Naive thymus-derived CD8-positive, alpha-beta T cell (primary cell): Measurements from ENCODE around the gene WDR1. TPM values are rescaled to one million over a fixed set of nuclear protein-coding genes. Genes with fewer than 3 reads are reported as not detected.

Source experiments
- ATAC-seq, 2 donors: fragments of 150-1000 bp; cut with Tn5 transposase in 1 of 2; sonication (Bioruptor Pico), chemical (Tn5 transposase) in 1 of 2; 1 replicate in 1 of 2; 2 replicates in 1 of 2; pipeline ENCODE4 v1.10.0; 2021; ENCODE audit warnings: mild to moderate bottlenecking in 2 of 2, moderate library complexity in 2 of 2
- POLR2A ChIA-PET: fragments of 350-600 bp; sonication (Branson Sonifier 250); formaldehyde crosslinking; loops from one replicate; lab custom pipeline; 2021; ENCODE audit warnings: antibody characterized with exemption; lab: Charles Lee
- DNase-seq, 10 donors: peaks; one replicate each; pipeline versions ENCODE4 v3.0.0 to v3.0.0-alpha.2; 2020 to 2022
- H3K27ac Mint-ChIP-seq, 10 donors: one replicate each; pipeline ENCODE4 v1.8.0; 2020 to 2022; ENCODE audit warnings: mild to moderate bottlenecking in 10 of 10, mixed read lengths in 10 of 10, moderate library complexity in 4 of 10, inconsistent platforms in 1 of 10
- H3K27me3 Mint-ChIP-seq, 5 donors: one replicate each; pipeline ENCODE4 v1.8.0; 2021 to 2022; ENCODE audit warnings: mixed read lengths in 5 of 5
- H3K36me3 Mint-ChIP-seq, 3 donors: one replicate each; pipeline ENCODE4 v1.8.0; 2020 to 2022; ENCODE audit warnings: mixed read lengths in 3 of 3, mild to moderate bottlenecking in 2 of 3, inconsistent platforms in 1 of 3
- H3K4me1 Mint-ChIP-seq, 4 donors: one replicate each; pipeline ENCODE4 v1.8.0; 2021 to 2022; ENCODE audit warnings: mixed read lengths in 4 of 4
- H3K4me3 Mint-ChIP-seq, 10 donors: one replicate each; pipeline ENCODE4 v1.8.0; 2020 to 2022; ENCODE audit warnings: mild to moderate bottlenecking in 10 of 10, mixed read lengths in 10 of 10, moderate library complexity in 6 of 10, inconsistent platforms in 1 of 10
- H3K9me3 Mint-ChIP-seq, 9 donors: one replicate each; pipeline ENCODE4 v1.8.0; 2020 to 2022; ENCODE audit warnings: mixed read lengths in 9 of 9, mild to moderate bottlenecking in 3 of 9, inconsistent platforms in 1 of 9, moderate library complexity in 1 of 9
- polyA plus RNA-seq, 3 donors: library from polyadenylated mRNA; unstranded; fragments of 300-500 nt; fragmentation: Illumina TruSeq; gene quantifications; one replicate each; pipeline ENCODE4 v1.2.3, GENCODE V29; 2021
- total RNA-seq, 8 experiments: library from RNA in 2 of 8; stranded (reverse) in 2 of 8; gene quantifications; one replicate each; pipeline ENCODE4 v1.2.3 and lab custom pipeline; 2021 to 2026

The WDR1 gene
- total and polyA plus RNA-seq, 5 experiments from 2014 or later, result 295 to 378 (median 304) TPM

DNA sequence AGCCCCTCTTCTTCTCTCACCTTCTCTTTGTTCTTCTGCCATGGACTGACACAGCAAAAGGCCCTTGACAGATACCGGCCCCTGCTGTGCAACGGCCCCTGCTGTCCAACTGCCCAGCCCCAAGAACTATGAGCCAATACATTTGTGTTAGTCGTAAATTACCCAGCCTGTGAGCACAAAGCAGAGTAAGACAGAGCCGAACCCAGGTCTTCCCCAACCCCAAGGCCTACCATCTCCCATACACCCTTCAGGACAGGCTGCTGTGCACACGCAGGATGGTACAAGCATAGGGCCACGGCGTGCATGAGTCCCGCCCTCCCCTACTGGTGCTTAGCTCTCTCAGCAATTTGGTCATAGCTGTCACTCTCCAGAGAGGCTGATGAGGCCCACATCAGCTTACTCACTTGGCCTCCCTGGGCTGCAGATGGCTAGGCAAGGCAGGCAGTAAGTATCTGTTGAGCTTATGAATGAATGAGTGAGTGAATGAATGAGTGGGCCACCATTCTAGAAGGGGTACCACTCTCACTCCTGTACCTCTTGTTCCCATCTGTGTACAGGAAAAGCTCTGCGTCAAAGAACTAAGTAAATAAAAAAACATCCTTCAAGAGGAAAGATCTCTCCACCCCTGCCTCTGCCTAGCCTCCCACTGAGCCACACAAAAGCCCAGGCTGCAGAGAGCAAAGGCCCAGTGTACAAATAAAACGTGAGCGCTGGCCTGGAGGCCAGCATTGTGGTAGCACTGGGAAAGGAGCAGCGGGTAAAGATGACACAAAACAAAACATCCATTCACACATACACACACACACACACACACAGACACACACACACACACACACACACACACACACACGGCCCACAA lies 13.9 kb downstream of the WDR1 start:
- H3K27ac Mint-ChIP-seq, result peak overlapping the region; percentile 84 to 96 (median 92)

DNA sequence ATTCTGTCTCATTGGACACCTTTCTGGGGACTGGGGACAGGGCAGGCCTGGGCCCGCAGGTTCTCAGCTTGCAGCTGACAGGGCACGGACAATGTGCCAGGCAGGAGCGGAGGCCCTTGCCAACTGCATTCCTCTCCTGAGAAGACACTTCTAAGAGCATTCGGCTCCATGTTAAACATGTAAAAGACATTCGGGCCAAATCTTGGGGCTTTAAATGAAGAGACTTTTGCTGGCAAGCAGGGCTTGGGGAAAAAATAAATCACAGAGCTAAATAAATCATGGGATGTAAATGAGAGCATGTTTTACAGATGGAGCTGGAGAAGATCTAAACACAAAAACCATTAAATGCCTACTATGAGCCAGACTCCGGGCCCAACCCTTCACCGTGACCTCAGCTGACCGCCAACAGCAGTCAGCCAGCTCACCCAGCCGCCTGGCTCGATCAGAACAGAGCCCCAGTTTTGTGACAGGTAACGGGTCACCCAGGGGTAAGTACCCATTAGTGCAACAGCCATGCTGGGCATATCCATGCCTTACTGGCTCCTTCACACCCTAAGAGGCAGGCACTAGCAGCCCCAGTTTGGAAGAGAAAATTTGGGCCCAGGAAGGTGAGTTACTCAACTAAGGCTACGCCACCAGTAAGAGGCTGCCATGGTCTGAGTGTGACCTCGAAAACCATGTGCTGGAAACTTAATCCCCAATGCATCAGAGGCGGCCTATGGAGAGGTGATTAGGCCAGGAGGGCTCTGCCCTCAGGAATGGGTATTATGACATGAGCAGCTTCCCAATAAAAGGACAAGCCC lies 14.7 kb downstream of the WDR1 start:
- H3K9me3 Mint-ChIP-seq, result no peaks in the 10 kb centered on the region
- H3K4me1 Mint-ChIP-seq, result peaks cover 65 to 99% (median 97%) of the 10 kb centered on the region in 4 donors
- no peak for DNase-seq
- ATAC-seq, result no peak
- peak overlapping the region in 8 of 10 donors; percentile 13 to 79 (median 47) for H3K4me3 Mint-ChIP-seq
- H3K27ac Mint-ChIP-seq, result peak overlapping the region; percentile 77 to 96 (median 92)
- no peaks in the 10 kb centered on the region for H3K27me3 Mint-ChIP-seq
- peaks cover 0 to 83% (median 10%) of the 10 kb centered on the region in 3 donors for H3K36me3 Mint-ChIP-seq
- POLR2A ChIA-PET, result interaction anchor here (17.3 kb wide), 1 partner anchor 14 kb away, joined by 349 read pairs; the partner anchor contains the start of gene WDR1

More for the DNA sequence above, 13.9 kb downstream of the WDR1 start:
- no peaks in the 10 kb centered on the region for H3K27me3 Mint-ChIP-seq
- no peak for ATAC-seq
- H3K9me3 Mint-ChIP-seq, result no peaks in the 10 kb centered on the region
- POLR2A ChIA-PET, result interaction anchor here (1.0 to 17.3 kb wide), 3 partner anchors 8 to 15 kb away, joined by 3 to 349 read pairs (median 3); partner anchors contain the start of gene WDR1
- peaks cover 64 to 99% (median 97%) of the 10 kb centered on the region in 4 donors for H3K4me1 Mint-ChIP-seq
- H3K36me3 Mint-ChIP-seq, result peaks cover 0 to 82% (median 7%) of the 10 kb centered on the region in 3 donors
- DNase-seq, result no peak
- peak overlapping the region in 8 of 10 donors; percentile 4 to 69 (median 42) for H3K4me3 Mint-ChIP-seq

DNA sequence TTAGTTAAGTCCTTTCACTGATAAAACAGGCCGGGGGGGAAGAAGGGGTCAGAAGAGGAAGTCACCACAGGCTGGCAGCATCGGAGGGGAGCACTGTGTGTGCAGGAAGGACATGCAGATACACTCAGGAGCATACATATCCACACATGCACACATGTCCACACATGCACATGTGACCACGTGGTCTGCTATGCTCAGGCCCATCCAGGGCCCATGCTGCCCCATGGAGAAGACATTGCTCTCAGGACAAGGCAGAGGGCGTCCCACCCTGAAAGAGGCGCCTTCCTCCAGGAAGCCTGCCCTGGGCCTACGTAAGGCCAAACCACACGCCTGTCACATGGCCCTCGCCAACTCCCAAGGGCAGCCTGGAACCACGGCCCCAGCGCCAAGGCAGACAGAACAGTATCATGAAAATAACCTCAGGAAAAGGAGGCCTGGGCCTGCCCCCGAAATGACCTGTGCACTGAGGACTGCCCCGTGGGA lies 15.8 kb downstream of the WDR1 start:
- H3K9me3 Mint-ChIP-seq, result no peaks in the 10 kb centered on the region
- H3K27me3 Mint-ChIP-seq, result no peaks in the 10 kb centered on the region
- peak overlapping the region; percentile 77 to 96 (median 92) for H3K27ac Mint-ChIP-seq
- peaks cover 0 to 86% (median 10%) of the 10 kb centered on the region in 3 donors for H3K36me3 Mint-ChIP-seq
- ATAC-seq (peak; percentile 28 to 31), DNase-seq (peak in 2 of 10 donors; percentile 30 to 42)
- H3K4me3 Mint-ChIP-seq, result peak overlapping the region; percentile 16 to 79 (median 58)
- POLR2A ChIA-PET, result interaction anchor here (1.5 to 17.3 kb wide), 2 partner anchors 15 to 356 kb away, joined by 3 to 349 read pairs; partner anchors contain the start of gene WDR1
- peaks cover 63 to 99% (median 97%) of the 10 kb centered on the region in 4 donors for H3K4me1 Mint-ChIP-seq

DNA sequence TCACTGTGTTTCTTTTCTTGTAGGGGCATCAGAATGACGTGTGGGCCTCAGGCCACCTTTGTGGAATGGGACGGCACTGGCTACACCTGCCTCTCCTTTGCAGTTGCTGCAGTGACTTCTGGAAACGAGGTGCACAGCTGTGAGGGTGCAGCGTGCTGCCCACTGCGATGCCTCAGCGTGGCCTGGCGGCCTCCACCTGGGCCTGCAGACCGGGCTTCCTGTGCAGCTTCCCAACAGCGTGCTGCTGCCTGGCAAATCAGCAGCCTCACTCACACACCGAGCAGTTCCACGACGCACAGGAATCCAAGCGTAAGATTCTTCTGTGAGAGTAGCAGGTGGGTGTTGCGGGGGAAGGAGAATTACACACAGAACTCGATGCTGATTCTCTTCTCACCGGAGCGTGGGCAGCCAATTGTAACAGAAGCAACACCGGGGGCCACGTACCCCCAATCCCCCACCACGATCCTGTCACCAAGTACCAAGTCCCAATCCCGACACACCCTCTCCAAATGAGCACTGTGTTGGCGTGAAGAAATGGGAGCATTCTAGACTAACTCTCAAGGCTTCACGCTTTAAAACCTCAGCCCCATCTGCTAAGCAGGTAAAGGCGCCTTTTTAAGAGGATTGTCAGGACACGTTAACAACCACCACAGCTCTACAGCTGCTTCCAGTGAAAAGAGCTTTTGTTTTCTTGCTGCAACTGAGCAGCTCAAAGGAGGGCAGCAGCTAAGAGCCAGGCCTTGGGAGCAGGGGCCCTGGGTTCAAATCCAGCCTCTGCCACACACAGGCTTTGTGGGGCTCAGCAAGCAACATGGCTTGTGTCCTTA lies 16.9 kb downstream of the WDR1 start:
- H3K4me3 Mint-ChIP-seq, result peak overlapping the region; percentile 36 to 79 (median 60)
- peaks cover 0 to 86% (median 10%) of the 10 kb centered on the region in 3 donors for H3K36me3 Mint-ChIP-seq
- no peaks in the 10 kb centered on the region for H3K9me3 Mint-ChIP-seq
- POLR2A ChIA-PET, result interaction anchor here (1.5 to 17.3 kb wide), 2 partner anchors 16 to 357 kb away, joined by 3 to 349 read pairs; partner anchors contain the start of gene WDR1
- DNase-seq (peak in 3 of 10 donors; percentile 42 to 57 (median 54)), ATAC-seq (peak; percentile 34 to 43)
- no peaks in the 10 kb centered on the region for H3K27me3 Mint-ChIP-seq
- peaks cover 55 to 99% (median 97%) of the 10 kb centered on the region in 4 donors for H3K4me1 Mint-ChIP-seq
- peak overlapping the region; percentile 77 to 96 (median 92) for H3K27ac Mint-ChIP-seq

DNA sequence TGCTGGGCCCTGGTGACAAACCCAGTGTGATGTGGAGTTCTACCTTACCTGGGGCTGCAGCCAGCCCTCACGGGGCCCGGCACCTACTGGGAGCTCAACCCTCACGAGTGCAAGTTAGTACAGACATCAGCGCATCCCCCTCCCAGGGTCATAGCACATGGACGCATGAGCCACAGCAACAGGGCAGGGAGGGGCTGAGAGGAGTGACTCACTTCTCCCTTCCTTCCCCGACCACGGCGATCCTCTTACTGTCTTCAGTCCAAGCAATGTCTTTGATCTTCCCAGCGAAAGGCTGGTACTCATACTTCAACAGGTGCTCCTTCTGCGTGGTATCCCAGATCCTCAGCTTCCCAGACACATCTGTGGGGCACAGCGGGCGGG lies 17.8 kb downstream of the WDR1 start:
- ATAC-seq, result no peak

DNA sequence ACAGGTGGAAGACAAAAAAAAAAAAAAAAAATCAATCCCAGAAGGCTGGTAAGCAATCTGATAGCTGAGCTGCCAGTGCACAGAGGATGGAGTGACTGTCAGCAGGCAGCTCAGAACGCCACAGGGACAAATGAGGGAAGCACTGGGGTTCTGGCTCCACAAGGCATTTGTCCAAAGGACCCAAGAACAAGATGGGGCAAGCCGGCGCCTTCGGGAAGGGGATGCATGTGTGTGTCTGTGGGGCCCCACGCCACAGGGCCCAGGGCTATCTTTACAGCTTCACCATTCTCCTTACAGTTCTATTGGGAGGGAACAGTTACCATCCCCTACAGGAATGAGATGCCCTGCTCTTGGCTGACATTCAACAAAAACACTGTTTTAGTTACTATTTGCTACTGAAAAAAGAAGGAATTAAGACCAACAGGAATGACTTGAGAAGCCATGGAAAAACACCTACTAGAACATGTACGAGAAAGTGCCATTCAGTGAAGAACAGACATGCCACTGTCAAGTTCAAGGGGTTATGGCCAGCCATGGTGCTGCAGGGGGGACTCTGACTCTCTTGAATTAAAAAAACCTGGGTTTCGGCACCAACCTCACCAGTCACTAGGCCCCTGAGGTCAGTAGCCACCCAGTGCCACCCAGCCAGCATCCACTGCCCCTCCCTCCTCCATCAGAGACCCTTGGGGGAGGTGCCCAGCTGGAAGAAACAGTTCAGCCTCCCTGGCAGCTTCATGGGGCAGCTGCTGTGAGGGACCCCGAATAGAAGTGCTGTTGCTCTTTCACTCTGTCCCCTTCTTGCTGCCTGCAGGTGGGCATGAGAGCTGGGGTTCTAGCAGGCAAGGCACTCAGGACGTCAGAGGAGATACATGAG lies 18.5 kb downstream of the WDR1 start:
- no peaks in the 10 kb centered on the region for H3K9me3 Mint-ChIP-seq
- peak overlapping the region; percentile 70 to 97 (median 92) for H3K27ac Mint-ChIP-seq
- DNase-seq (no peak), ATAC-seq (no peak)
- H3K4me3 Mint-ChIP-seq, result peak overlapping the region in 6 of 10 donors; percentile 15 to 49 (median 39)
- H3K36me3 Mint-ChIP-seq, result peaks cover 0 to 89% (median 13%) of the 10 kb centered on the region in 3 donors
- POLR2A ChIA-PET, result interaction anchor here (17.3 kb wide), 1 partner anchor 18 kb away, joined by 349 read pairs; the partner anchor contains the start of gene WDR1
- H3K4me1 Mint-ChIP-seq, result peaks cover 55 to 99% (median 98%) of the 10 kb centered on the region in 4 donors
- H3K27me3 Mint-ChIP-seq, result no peaks in the 10 kb centered on the region

More for the DNA sequence above, 17.8 kb downstream of the WDR1 start:
- Mint-ChIP-seq H3K9me3 (no peaks in the 10 kb centered on the region), H3K4me3 (peak overlapping the region in 6 of 10 donors; percentile 22 to 65 (median 42)), H3K4me1 (peaks cover 52 to 99% (median 97%) of the 10 kb centered on the region in 4 donors), H3K27ac (peak overlapping the region; percentile 70 to 96 (median 92)), H3K36me3 (peaks cover 0 to 87% (median 10%) of the 10 kb centered on the region in 3 donors), H3K27me3 (no peaks in the 10 kb centered on the region)
- DNase-seq, result no peak
- POLR2A ChIA-PET, result interaction anchor here (17.3 kb wide), 1 partner anchor 17 kb away, joined by 349 read pairs; the partner anchor contains the start of gene WDR1

DNA sequence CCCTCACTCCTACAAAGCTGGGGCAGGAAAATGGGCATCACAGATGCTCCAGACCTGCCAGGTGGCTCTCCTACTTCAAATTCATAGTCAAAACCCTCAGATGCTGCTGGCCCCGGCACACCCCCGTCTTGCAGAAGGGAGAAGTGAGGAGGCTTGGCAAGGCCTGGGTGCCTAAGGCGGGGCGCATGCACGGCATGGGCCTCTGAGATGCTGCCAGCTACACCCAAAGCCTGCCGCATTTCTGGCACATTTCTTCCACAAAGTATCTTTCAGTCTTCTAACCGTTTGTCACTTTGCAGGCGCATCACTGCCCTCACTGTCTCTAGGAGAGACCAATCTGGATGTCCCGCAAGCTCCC lies 19.6 kb downstream of the WDR1 start:
- no peak for DNase-seq
- Mint-ChIP-seq H3K9me3 (no peaks in the 10 kb centered on the region), H3K4me3 (peak overlapping the region in 6 of 10 donors; percentile 33 to 65 (median 47)), H3K27ac (peak overlapping the region; percentile 70 to 97 (median 90)), H3K36me3 (peaks cover 0 to 89% (median 11%) of the 10 kb centered on the region in 3 donors), H3K27me3 (no peaks in the 10 kb centered on the region), H3K4me1 (peaks cover 55 to 99% (median 96%) of the 10 kb centered on the region in 4 donors)
- POLR2A ChIA-PET, result interaction anchor here (1.0 to 17.3 kb wide), 2 partner anchors 14 to 19 kb away, joined by 3 to 349 read pairs; partner anchors contain the start of gene WDR1
- no peak for ATAC-seq

- POLR2A ChIA-PET, result interaction anchor here (1.0 to 17.3 kb wide), 3 partner anchors 13 to 360 kb away, joined by 3 to 349 read pairs (median 4); partner anchors contain the start of gene WDR1
- H3K36me3 Mint-ChIP-seq, result peaks cover 0 to 89% (median 8%) of the 10 kb centered on the region in 3 donors
- no peaks in the 10 kb centered on the region for H3K9me3 Mint-ChIP-seq
- H3K27ac Mint-ChIP-seq, result peak overlapping the region; percentile 70 to 97 (median 90)
- H3K4me1 Mint-ChIP-seq, result peaks cover 52 to 98% (median 93%) of the 10 kb centered on the region in 4 donors
- ATAC-seq, result peak; percentile 72 to 75
- H3K27me3 Mint-ChIP-seq, result no peaks in the 10 kb centered on the region
- DNase-seq, result peak; percentile 44 to 84 (median 67)
- H3K4me3 Mint-ChIP-seq, result peak overlapping the region; percentile 6 to 76 (median 56)
These were observed 20.2 kb downstream of the WDR1 start for GRCh38 chr4:10096201-10096977.

- peak overlapping the region; percentile 70 to 97 (median 90) for H3K27ac Mint-ChIP-seq
- peak overlapping the region in 8 of 10 donors; percentile 41 to 76 (median 58) for H3K4me3 Mint-ChIP-seq
- ATAC-seq (peak in 1 of 2 donors; percentile 15), DNase-seq (no peak)
- no peaks in the 10 kb centered on the region for H3K27me3 Mint-ChIP-seq
- no peaks in the 10 kb centered on the region for H3K9me3 Mint-ChIP-seq
- peaks cover 0 to 94% (median 14%) of the 10 kb centered on the region in 3 donors for H3K36me3 Mint-ChIP-seq
- POLR2A ChIA-PET, result interaction anchor here (0.5 to 17.3 kb wide), 4 partner anchors 8 to 361 kb away, joined by 3 to 349 read pairs (median 4); partner anchors contain the start of gene WDR1
- H3K4me1 Mint-ChIP-seq, result peaks cover 47 to 98% (median 92%) of the 10 kb centered on the region in 4 donors
These were observed 21.2 kb downstream of the WDR1 start for GRCh38 chr4:10095296-10095991.
